ENCODE data around the gene NR1I3.
A peak's percentile ranks its signal among the peaks of the same experiment; 100 is the strongest.

The NR1I3 gene

GRCh38 chr1:161190962-161191521 lies 47.0 kb downstream of the NR1I3 start:
- H3K4me3 ChIP-seq (ENCODE audit: control insufficient read depth, low read depth, low read length), result no peak overlapping the region
- DNase-seq (ENCODE audit: low read depth), result no peak
- no peak for TF ChIP-seq CTCF (IDR thresholded peaks at IDR 0.05; ENCODE audit: control insufficient read depth, insufficient read depth, low read depth, low read length, missing control alignments)

- H3K4me3 ChIP-seq (ENCODE audit: control insufficient read depth, low read depth, low read length), result no peak overlapping the region
- DNase-seq (ENCODE audit: low read depth), result peak; percentile 68
- no peak for TF ChIP-seq CTCF (IDR thresholded peaks at IDR 0.05; ENCODE audit: control insufficient read depth, insufficient read depth, low read depth, low read length, missing control alignments)
These were observed 49.0 kb downstream of the NR1I3 start for GRCh38 chr1:161189036-161189435.

GRCh38 chr1:161188381-161188780 lies 49.6 kb downstream of the NR1I3 start:
- no peak for DNase-seq (ENCODE audit: low read depth)
- TF ChIP-seq CTCF (IDR thresholded peaks at IDR 0.05; ENCODE audit: control insufficient read depth, insufficient read depth, low read depth, low read length, missing control alignments), result no peak
- H3K4me3 ChIP-seq (ENCODE audit: control insufficient read depth, low read depth, low read length), result no peak overlapping the region

GRCh38 chr1:161187311-161187710 lies 50.7 kb downstream of the NR1I3 start:
- no peak overlapping the region for H3K4me3 ChIP-seq (ENCODE audit: control insufficient read depth, low read depth, low read length)
- no peak for TF ChIP-seq CTCF (IDR thresholded peaks at IDR 0.05; ENCODE audit: control insufficient read depth, insufficient read depth, low read depth, low read length, missing control alignments)
- no peak for DNase-seq (ENCODE audit: low read depth)

- TF ChIP-seq CTCF (IDR thresholded peaks at IDR 0.05; ENCODE audit: control insufficient read depth, insufficient read depth, low read depth, low read length, missing control alignments), result no peak
- no peak for DNase-seq (ENCODE audit: low read depth)
- H3K4me3 ChIP-seq (ENCODE audit: control insufficient read depth, low read depth, low read length), result no peak overlapping the region
These were observed 52.2 kb downstream of the NR1I3 start for GRCh38 chr1:161185732-161186311.

GRCh38 chr1:161185282-161185682 lies 52.7 kb downstream of the NR1I3 start:
- no peak for DNase-seq (ENCODE audit: low read depth)
- H3K4me3 ChIP-seq (ENCODE audit: control insufficient read depth, low read depth, low read length), result no peak overlapping the region
- no peak for TF ChIP-seq CTCF (IDR thresholded peaks at IDR 0.05; ENCODE audit: control insufficient read depth, insufficient read depth, low read depth, low read length, missing control alignments)
